ENCODE measurements around the gene MS4A7. TPM values are rescaled to one million over a fixed set of nuclear protein-coding genes. Genes with fewer than 3 reads are reported as not detected.

MS4A7 gene
- total RNA-seq, 3 donors from 2014 or later, result 9.3 to 28.6 (median 28.1) TPM

GRCh38 chr11:60348116-60348515 is 30.2 kb upstream of the MS4A7 start:
- Histone ChIP-seq H3K4me3 (no peak overlapping the region), H3K36me3 (ENCODE audit: low read depth) (no peaks in the 10 kb centered on the region), H3K4me1 (ENCODE audit: low read depth) (no peaks in the 10 kb centered on the region), H3K9me3 (no peaks in the 10 kb centered on the region)
- DNase-seq (no peak), ATAC-seq (no peak)
- TF ChIP-seq, protein P1, sequence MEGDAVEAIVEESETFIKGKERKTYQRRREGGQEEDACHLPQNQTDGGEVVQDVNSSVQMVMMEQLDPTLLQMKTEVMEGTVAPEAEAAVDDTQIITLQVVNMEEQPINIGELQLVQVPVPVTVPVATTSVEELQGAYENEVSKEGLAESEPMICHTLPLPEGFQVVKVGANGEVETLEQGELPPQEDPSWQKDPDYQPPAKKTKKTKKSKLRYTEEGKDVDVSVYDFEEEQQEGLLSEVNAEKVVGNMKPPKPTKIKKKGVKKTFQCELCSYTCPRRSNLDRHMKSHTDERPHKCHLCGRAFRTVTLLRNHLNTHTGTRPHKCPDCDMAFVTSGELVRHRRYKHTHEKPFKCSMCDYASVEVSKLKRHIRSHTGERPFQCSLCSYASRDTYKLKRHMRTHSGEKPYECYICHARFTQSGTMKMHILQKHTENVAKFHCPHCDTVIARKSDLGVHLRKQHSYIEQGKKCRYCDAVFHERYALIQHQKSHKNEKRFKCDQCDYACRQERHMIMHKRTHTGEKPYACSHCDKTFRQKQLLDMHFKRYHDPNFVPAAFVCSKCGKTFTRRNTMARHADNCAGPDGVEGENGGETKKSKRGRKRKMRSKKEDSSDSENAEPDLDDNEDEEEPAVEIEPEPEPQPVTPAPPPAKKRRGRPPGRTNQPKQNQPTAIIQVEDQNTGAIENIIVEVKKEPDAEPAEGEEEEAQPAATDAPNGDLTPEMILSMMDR (IDR thresholded peaks at IDR 0.05), result no peak
- intact Hi-C loops (cut with DNase I, micrococcal nuclease), result no loop called here

DNA sequence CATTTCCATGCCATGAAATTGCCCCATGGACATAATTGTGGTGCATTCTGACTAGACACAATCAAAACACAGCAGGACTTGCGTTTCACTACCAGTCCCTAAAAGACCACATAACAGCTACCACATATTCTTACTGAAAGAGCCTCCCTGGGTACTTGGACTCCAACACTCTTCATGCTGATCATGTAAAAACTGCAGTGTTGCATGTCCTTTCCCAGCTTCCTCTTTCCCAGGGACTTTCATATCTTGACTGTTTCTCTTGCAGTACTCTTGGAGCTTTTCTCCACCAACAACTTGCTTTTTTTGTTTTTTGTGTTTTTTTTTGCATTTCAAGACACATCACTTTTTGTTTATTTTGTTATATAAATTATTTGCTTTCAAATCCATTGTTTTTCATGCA is 28.3 kb upstream of the MS4A7 start:
- TF ChIP-seq, protein P1 (IDR thresholded peaks at IDR 0.05), result no peak
- Histone ChIP-seq H3K9me3 (no peaks in the 10 kb centered on the region), H3K4me3 (no peak overlapping the region), H3K36me3 (ENCODE audit: low read depth) (no peaks in the 10 kb centered on the region), H3K4me1 (ENCODE audit: low read depth) (no peaks in the 10 kb centered on the region)
- intact Hi-C loops (cut with DNase I, micrococcal nuclease), result no loop called here
- no peak for DNase-seq
- no peak for ATAC-seq

- H3K9me3 ChIP-seq, result peaks cover 10% of the 10 kb centered on the region
- ATAC-seq (no peak), DNase-seq (no peak)
- intact Hi-C loops (cut with DNase I, micrococcal nuclease), result no loop called here
- no peaks in the 10 kb centered on the region for H3K4me1 ChIP-seq (ENCODE audit: low read depth)
- no peaks in the 10 kb centered on the region for H3K36me3 ChIP-seq (ENCODE audit: low read depth)
- no peak overlapping the region for H3K4me3 ChIP-seq
- TF ChIP-seq, protein P1 (IDR thresholded peaks at IDR 0.05), result no peak
Observed at GRCh38 chr11:60357771-60358170, 20.6 kb upstream of the MS4A7 start.

DNA sequence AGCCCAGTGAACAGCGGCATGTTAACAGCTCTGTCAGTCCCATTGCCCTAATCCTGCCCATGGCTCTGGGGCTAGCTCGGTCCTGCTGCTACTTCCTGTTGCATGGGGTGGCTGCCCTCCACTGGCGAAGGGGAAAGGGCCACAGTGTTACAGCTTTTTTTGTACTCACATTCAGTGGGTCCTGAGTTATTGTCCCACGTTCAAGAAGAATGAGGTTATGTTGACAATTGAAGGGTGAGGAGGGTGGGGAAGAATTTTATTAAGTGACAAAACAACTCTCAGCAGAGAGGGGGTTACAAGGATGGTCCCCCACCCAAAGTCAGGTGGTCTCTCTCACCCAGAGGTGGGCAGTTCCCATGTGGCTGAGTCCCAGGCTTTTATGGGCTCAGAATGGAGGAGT is 17.7 kb upstream of the MS4A7 start:
- intact Hi-C loops (cut with DNase I, micrococcal nuclease), result no loop called here
- no peak overlapping the region for H3K4me3 ChIP-seq
- DNase-seq (no peak), ATAC-seq (no peak)
- peaks cover 10% of the 10 kb centered on the region for H3K9me3 ChIP-seq
- TF ChIP-seq, protein P1 (IDR thresholded peaks at IDR 0.05), result no peak
- peaks cover 2% of the 10 kb centered on the region for H3K4me1 ChIP-seq (ENCODE audit: low read depth)
- no peaks in the 10 kb centered on the region for H3K36me3 ChIP-seq (ENCODE audit: low read depth)

- Histone ChIP-seq H3K4me3 (no peak overlapping the region), H3K36me3 (ENCODE audit: low read depth) (no peaks in the 10 kb centered on the region), H3K4me1 (ENCODE audit: low read depth) (peaks cover 2% of the 10 kb centered on the region), H3K9me3 (peaks cover 10% of the 10 kb centered on the region)
- TF ChIP-seq, protein P1 (IDR thresholded peaks at IDR 0.05), result no peak
- intact Hi-C loops (cut with DNase I, micrococcal nuclease), result loop anchor here in 1 of 2 donors (2.0 kb wide), 1 partner anchor 257 kb away; no protein-coding TSS in a partner anchor
- ATAC-seq (no peak), DNase-seq (no peak)
Observed at GRCh38 chr11:60362241-60362640, 16.1 kb upstream of the MS4A7 start.

Measured in mucosa of descending colon (tissue), 3 donors.